Measurements from ENCODE around the gene APP. TPM values are rescaled to one million over a fixed set of nuclear protein-coding genes. Genes with fewer than 3 reads are reported as not detected.

Gene APP
- total RNA-seq, 1 experiment from 2014 or later = 531 TPM

DNA sequence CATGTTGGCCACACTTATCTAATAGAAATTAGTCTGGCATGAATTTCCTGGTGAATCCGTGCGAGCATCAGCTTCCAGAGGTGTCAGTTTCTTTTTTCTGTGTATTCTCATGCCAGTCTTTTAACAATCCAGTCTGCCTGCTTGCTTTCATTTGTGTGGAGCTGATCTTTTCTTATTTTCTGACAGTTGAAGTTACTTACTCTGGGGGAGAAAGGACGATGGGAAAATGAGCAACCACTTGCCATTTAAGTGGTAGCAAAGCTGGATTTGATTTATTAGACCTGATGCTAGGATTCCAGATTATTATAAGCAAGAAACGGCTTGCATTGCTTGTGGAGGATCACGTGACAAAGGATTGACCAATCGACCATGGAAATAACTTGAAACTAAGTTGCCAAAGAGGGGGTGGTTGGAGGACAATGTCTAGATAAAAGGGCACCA, 24.3 kb upstream of the APP start:
- DNase-seq (ENCODE audit: low spot score) = no peak
- Histone ChIP-seq H3K9me3 (ENCODE audit: low read depth, low read length, poor library complexity, severe bottlenecking) (no peaks in the 10 kb centered on the region), H3K4me1 (ENCODE audit: insufficient read depth, low read length, poor library complexity, severe bottlenecking) (peaks cover 9% of the 10 kb centered on the region), H3K27me3 (replicated peaks; ENCODE audit: insufficient read depth, low read depth, low read length, poor library complexity) (no peaks in the 10 kb centered on the region), H3K36me3 (ENCODE audit: insufficient read depth, low read length, poor library complexity, severe bottlenecking) (no peaks in the 10 kb centered on the region), H3K27ac (ENCODE audit: low read depth, low read length, poor library complexity, severe bottlenecking) (no peak overlapping the region), H3K4me3 (ENCODE audit: low read depth, low read length, poor library complexity, severe bottlenecking) (no peak overlapping the region)
- TF ChIP-seq EZH2 (IDR thresholded peaks at IDR 0.05; ENCODE audit: borderline replicate concordance, low read depth, low read length, poor library complexity, severe bottlenecking) = no peak
- TF ChIP-seq, protein P1, sequence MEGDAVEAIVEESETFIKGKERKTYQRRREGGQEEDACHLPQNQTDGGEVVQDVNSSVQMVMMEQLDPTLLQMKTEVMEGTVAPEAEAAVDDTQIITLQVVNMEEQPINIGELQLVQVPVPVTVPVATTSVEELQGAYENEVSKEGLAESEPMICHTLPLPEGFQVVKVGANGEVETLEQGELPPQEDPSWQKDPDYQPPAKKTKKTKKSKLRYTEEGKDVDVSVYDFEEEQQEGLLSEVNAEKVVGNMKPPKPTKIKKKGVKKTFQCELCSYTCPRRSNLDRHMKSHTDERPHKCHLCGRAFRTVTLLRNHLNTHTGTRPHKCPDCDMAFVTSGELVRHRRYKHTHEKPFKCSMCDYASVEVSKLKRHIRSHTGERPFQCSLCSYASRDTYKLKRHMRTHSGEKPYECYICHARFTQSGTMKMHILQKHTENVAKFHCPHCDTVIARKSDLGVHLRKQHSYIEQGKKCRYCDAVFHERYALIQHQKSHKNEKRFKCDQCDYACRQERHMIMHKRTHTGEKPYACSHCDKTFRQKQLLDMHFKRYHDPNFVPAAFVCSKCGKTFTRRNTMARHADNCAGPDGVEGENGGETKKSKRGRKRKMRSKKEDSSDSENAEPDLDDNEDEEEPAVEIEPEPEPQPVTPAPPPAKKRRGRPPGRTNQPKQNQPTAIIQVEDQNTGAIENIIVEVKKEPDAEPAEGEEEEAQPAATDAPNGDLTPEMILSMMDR (conservative IDR thresholded peaks at IDR 0.05; ENCODE audit: low read depth, low read length) = no peak
- POLR2A ChIA-PET (ENCODE audit: low non-redundant PET) = no interaction called here
- CTCF ChIA-PET = no interaction called here
- intact Hi-C loops (cut with micrococcal nuclease; ENCODE audit: unreplicated experiment) = no loop called here
- no TSS peak for BruUV-seq (replicated peaks)

DNA sequence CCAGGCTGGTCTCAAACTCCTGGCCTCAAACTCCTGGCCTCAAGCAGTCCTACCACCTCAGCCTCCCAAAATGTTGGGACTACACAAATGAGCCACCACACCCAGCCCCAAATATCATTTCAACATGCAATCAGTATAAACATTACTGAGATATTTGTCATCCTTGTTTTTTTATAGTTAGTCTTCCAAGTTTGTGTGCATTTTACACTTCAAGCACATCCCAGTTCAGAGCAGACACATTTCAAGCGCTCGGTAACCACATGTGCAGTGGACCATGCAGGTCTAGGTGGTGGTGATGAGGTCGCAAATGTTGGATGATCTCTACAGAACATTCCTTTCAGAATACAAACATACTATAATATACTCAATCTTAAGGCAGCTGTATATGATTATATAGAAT, 23.8 kb upstream of the APP start:
- TF ChIP-seq EZH2 (IDR thresholded peaks at IDR 0.05; ENCODE audit: borderline replicate concordance, low read depth, low read length, poor library complexity, severe bottlenecking) = no peak
- TF ChIP-seq, protein P1 (conservative IDR thresholded peaks at IDR 0.05; ENCODE audit: low read depth, low read length) = no peak
- H3K27ac ChIP-seq (ENCODE audit: low read depth, low read length, poor library complexity, severe bottlenecking) = no peak overlapping the region
- H3K4me1 ChIP-seq (ENCODE audit: insufficient read depth, low read length, poor library complexity, severe bottlenecking) = peaks cover 9% of the 10 kb centered on the region
- DNase-seq (ENCODE audit: low spot score) = no peak
- H3K9me3 ChIP-seq (ENCODE audit: low read depth, low read length, poor library complexity, severe bottlenecking) = no peaks in the 10 kb centered on the region
- BruUV-seq (replicated peaks) = no TSS peak
- no peaks in the 10 kb centered on the region for H3K27me3 ChIP-seq (replicated peaks; ENCODE audit: insufficient read depth, low read depth, low read length, poor library complexity)
- intact Hi-C loops (cut with micrococcal nuclease; ENCODE audit: unreplicated experiment) = no loop called here
- no peaks in the 10 kb centered on the region for H3K36me3 ChIP-seq (ENCODE audit: insufficient read depth, low read length, poor library complexity, severe bottlenecking)
- ChIA-PET CTCF (no interaction called here), POLR2A (ENCODE audit: low non-redundant PET) (no interaction called here)
- H3K4me3 ChIP-seq (ENCODE audit: low read depth, low read length, poor library complexity, severe bottlenecking) = no peak overlapping the region

DNA sequence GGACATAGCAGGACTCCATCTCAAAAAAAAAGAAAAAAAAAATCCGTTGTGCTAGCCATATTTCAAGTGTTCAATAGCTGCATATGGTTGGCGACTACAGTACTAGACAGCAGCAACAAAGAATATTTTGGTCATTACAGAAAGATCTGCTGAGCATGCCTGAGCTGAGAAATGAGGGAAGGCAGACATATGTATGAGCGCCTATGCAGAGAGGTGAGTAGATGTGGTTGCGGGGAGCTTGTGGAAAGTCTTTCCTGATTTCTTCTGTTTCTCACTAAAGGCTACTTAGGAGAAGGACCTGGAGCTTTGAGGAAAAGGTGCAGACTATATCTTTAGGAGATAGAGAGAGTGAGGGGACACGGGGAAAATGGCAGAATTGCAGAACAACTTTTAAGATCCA, 21.0 kb upstream of the APP start:
- POLR2A ChIA-PET (ENCODE audit: low non-redundant PET) = no interaction called here
- Histone ChIP-seq H3K4me3 (ENCODE audit: low read depth, low read length, poor library complexity, severe bottlenecking) (no peak overlapping the region), H3K27ac (ENCODE audit: low read depth, low read length, poor library complexity, severe bottlenecking) (no peak overlapping the region), H3K36me3 (ENCODE audit: insufficient read depth, low read length, poor library complexity, severe bottlenecking) (no peaks in the 10 kb centered on the region), H3K9me3 (ENCODE audit: low read depth, low read length, poor library complexity, severe bottlenecking) (no peaks in the 10 kb centered on the region), H3K4me1 (ENCODE audit: insufficient read depth, low read length, poor library complexity, severe bottlenecking) (peaks cover 9% of the 10 kb centered on the region), H3K27me3 (replicated peaks; ENCODE audit: insufficient read depth, low read depth, low read length, poor library complexity) (no peaks in the 10 kb centered on the region)
- BruUV-seq (replicated peaks) = no TSS peak
- TF ChIP-seq, protein P1 (conservative IDR thresholded peaks at IDR 0.05; ENCODE audit: low read depth, low read length) = no peak
- no peak for TF ChIP-seq EZH2 (IDR thresholded peaks at IDR 0.05; ENCODE audit: borderline replicate concordance, low read depth, low read length, poor library complexity, severe bottlenecking)
- intact Hi-C loops (cut with micrococcal nuclease; ENCODE audit: unreplicated experiment) = no loop called here
- CTCF ChIA-PET = interaction anchor here (0.6 to 1.1 kb wide), 2 partner anchors 21 to 91 kb away, joined by 3 to 7 read pairs; partner anchors contain the start of gene APP
- DNase-seq (ENCODE audit: low spot score) = no peak

Measured in A673 (cell line).